ENCODE measurements around the gene PBRM1.
"Not testable (repeated sequence)": the region's sequence is repeated elsewhere in the genome, so short reads cannot be mapped to it uniquely, and the experiment has no call there.

PBRM1 gene

DNA sequence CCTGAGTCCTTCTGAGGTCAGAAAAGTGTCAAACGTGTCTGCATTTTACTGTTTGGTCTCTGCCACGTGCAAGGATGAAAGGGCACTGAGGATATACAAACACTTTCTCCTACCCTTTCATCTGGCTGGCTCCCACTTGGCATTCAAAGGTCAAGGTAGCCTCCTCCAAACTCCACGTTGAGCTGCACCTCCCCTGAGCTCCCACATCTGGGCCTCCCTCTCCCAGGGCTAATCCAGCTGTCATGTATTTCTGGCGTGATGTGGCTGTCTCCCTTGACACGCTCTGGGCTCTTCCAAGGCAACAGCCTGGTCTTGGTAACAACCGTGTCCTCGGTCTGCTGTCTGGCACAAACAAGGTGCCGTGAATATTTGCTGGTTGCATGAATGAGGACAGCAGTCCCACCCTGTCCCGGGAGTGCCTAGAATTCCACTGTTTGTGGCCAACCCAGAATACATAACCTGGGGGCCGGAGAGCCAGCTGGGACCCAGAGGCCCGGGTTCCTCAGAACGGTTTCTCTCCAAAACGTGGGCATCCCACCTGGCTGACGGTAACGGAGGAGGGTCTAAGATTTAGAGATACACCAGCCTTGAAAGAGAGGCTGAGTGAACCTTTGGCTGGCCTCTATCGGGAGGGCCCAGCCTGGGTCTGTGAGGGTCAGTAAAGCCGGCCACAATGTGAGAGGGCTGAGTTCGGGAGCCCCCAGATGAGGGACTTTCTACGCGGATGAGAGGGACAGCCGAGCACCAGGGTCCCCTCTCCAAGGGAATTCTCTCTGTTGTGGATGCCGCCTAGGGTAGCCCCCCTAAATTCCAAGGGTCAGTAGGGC, 19.1 kb upstream of the PBRM1 start:
- no peak for DNase-seq (ENCODE audit: low spot score)

DNA sequence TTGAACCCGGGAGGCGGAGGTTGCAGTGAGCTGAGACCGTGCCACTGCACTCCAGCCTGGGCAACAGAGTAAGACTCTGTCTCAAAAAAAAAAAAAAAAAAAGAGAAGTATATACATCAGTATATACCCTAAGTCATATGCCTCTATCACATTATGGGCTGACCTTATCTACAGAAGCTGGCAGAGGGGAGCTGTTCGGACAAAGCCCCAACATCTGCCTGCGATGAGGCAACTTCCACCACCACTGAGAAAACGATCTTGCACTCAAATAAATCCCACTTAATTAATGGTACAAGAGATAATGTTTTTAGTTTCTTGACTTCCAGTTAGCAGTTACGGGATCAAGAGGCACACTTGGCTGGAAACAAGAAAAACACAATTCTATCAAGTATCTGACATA, 17.6 kb upstream of the PBRM1 start:
- DNase-seq (ENCODE audit: low spot score), result no peak

DNA sequence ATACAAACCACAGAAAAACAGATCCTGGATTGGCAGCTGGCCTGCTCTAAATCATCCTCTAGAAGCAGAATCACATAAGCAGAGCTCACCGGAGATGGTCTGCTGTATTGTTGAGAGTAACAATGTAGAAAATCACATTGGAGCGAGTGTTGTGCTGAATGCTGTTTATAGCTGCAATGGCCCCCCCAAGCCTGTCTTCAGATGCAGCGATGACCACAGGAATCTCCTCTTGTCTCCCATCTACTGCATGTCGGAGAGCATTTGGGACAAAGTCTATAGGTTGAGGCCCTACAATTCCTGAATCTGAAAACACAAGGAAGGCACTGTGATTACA, 11.9 kb upstream of the PBRM1 start:
- no peak for DNase-seq (ENCODE audit: low spot score)

DNA sequence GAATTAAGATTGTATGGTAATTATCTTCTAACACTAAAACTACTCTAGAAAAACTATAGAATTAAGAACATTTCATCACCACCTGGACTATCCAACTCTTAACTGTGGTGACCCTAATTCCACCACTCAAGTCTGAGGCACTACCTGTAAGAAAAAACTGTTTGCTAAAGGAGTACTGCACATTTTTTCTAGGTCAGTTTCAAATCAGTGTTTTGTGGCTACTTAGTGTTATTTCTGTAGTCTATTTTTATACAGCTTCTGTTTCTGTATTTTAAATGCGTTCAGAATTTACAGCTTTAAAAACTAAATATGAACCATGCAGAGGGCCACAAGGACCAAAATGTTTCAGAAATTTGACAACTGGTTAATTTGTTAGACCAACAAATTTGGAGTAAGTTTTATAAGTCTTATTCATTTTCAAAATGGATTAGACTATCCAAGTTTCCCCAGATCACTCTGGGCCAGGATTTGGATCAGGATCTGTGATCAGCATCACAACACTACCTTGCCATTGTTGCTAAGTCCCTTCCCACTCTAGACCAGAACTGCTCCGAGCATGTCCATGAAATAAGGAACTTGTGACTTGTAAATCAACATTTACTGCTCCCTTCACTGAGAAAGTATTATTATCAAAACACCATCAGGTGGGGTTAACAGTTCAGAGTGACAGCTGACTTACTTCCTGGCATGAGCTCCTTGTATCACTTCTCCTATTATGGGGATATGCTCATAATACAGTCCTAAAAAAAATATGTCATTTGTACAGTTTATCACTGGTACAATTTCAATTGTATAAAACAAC, 11.3 kb upstream of the PBRM1 start:
- no peak for DNase-seq (ENCODE audit: low spot score)

DNA sequence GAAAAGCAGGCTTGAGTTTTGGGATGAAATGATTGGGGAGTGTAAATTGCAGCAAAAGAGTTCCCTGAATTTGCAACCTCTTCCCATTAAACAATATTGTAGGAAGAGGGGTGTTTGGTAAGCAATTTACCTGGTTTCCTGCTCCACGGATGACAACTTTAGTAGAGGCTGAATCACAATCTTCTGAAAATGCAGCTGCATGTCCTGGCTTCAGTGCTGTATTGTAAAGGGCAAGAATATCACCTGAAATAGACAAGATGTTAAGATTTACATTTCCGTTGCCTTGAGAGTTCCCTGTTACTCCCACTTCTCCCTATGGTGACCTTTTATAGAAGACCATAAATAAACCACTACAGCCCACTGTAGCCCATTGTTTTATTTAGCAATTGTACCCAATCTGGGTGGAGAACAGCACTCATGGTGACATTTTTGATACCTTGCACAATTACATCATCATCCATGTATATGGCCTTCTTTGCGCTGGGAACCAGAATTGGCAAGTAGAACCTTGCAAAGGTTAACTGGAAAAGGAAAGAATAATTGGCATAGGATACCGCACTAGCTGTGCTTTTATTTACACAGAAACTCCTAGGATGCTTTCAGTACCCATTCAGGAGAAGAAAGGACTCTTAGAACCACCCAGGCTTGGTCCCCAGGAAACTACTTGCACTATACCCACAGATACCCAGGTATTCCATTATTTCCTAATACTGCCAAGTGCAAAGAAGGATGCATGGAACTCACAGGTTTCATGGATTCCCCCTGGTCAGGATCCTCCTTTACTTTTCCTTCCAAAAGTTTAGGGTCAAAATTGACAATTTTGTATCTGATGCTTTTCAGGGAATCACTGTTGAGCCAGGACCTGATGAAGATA, 10.3 kb upstream of the PBRM1 start:
- DNase-seq (ENCODE audit: low spot score), result no peak

- DNase-seq (ENCODE audit: low spot score), result no peak
Observed at GRCh38 chr3:52694528-52695189, 8.9 kb upstream of the PBRM1 start.

- DNase-seq (ENCODE audit: low spot score), result no peak
Observed at GRCh38 chr3:52693071-52693470, 7.4 kb upstream of the PBRM1 start.

- no peak for DNase-seq (ENCODE audit: low spot score)
Observed at GRCh38 chr3:52690560-52690959, 4.8 kb upstream of the PBRM1 start.

GRCh38 chr3:52689151-52689550, 3.4 kb upstream of the PBRM1 start:
- DNase-seq (ENCODE audit: low spot score), result no peak

DNA sequence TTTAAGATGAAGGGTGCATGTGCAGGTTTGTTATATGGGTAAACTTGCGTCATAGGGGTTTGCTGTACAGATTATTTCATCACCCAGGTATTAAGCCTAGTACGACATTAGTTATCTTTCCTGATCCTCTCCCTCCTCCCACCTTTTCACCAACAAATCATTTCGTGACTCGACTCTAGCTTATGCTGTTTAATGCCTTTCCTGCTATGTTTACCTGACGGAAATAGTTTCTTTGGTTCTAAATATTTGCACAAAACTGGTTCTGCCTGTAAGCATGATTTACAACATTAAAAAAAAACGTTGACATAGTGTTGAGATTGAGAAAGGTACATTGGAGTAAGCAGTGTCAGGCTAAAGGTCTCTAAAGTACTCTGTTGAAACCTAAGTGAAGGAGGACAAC, 2.6 kb upstream of the PBRM1 start:
- DNase-seq (ENCODE audit: low spot score), result no peak

DNA sequence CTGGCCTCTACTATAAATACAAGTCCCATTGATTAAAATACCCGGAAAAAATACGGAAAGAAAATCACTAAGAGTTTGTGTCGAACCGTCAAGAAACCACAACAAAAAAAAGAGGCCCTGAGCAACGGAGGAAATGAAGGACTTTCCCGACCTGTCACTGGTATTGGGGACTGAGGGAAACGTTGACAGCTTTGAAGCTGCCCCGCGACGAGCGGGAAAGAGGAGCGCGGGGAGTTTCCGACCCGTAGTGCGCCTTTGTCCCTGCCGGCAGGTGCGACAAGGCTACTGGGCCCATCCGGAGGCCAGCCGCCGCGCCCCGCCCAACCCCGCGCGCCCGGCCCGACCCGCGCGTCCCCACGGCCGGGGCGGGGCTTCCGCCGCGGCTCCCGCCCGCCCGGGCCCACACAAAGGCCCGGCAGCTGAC, 416 bp downstream of the PBRM1 start:
- peak; percentile 69 for DNase-seq (ENCODE audit: low spot score)

DNA sequence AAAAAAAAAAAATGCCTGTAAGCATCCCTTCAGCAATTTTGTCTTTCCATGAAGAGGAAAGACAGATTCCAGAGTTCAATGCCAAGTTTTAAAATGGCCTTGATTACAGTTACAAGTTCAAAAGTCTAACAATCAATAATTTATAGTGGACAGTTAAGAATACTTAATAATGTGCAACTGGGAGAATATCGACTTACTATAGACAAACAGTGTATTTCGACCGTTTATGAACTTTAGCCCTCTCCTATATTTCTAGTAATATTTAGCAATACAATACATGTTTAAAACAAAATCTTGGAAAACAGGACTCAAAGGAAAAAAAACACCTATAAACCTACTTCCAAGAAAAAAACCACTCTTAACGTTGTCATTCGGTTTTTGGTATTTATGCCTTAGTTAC, 1.5 kb downstream of the PBRM1 start:
- DNase-seq (ENCODE audit: low spot score), result no peak

DNA sequence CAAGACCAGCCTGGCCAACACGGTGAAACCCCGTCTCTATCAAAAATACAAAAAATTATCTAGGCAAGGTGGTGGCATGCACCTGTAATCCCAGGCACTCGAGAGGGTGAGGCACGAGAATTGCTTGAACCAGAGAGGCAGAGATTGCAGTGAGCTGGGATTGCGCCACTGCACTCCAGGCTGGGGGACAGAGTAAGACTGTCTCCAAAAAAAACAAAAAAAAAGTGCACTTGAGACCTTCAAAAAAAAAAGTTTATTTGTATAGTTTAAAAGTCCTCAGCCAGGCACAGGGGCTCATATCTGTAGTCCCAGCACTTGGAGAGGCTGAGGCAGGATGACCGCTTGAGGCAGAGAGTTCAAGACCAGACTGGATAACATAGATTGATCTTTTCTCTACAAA, 2.1 kb downstream of the PBRM1 start:
- DNase-seq (ENCODE audit: low spot score), result no peak

DNA sequence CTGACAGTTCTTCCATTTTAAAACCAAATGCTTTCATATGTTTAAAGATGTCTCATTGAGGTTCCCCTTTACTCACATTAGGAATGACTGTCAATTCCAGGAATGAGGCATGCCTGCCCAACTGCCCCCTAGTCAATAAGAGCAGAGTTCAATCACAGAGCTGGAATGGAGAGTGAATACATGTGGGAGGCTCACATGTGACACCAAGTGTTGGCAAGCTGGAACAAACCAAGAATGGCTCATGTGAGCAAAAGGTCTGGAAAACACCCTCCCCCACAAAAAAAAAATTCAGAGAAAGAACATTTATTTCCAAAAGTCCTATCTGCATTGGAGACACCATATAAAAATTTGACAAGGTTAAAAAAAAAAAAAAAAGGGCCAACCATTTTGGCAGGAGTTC, 3.7 kb downstream of the PBRM1 start:
- DNase-seq (ENCODE audit: low spot score), result peak; percentile 12

DNA sequence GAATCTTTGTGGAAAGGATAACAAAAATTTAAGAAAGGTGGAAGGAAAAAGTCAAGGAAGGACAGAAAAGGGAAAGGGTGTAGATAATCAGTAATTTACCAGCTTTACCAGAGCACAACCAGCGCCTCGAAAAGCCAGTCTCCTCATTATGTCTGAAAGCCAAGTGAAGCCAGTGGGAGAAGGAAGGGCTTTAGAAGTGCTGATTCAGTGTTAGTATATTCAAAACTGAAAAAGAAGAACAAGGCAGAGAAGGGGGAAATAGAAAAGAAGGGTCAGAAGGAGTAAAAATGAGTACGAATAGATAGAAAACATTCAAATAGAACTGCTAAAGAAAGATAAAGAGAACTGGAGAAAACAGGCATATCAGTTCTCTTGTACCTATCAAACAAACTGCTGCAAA, 4.1 kb downstream of the PBRM1 start:
- DNase-seq (ENCODE audit: low spot score), result no peak

DNA sequence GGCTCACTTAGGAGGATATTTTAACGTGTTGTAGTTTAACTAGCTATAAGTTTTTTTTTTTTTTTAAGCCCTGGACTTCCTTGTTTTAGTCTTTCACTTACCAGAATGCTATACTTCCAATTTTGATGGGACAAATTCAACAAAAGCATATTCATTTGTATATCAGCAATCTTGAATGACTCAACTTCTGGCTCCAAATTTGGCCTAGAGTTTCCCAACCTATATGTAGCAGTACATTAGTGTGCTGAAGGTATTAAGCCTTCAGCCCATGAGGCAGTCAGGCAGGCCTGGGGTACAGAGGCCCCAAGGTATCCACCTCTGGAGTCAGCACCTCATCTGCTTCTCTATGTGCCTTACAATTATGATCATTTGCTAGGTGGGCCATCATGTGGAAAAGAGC, 5.9 kb downstream of the PBRM1 start:
- DNase-seq (ENCODE audit: low spot score), result no peak

DNA sequence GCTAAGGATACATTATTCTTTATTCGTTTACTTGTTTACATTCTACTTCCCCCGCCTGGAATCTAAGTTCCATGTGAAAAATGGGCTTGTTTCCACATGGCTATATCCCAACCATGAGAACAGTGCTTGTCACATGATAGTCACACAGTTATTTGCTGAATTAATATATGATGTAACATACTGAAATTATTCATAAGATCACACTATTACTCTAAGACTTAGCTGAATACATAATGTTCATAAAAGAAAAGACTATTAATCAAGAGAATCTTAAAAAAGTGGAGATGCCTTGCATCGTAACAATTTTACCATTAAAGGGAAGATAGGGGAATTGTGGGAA, 6.5 kb downstream of the PBRM1 start:
- DNase-seq (ENCODE audit: low spot score), result no peak

- no peak for DNase-seq (ENCODE audit: low spot score)
Observed at GRCh38 chr3:52678265-52679198, 7.2 kb downstream of the PBRM1 start.

DNA sequence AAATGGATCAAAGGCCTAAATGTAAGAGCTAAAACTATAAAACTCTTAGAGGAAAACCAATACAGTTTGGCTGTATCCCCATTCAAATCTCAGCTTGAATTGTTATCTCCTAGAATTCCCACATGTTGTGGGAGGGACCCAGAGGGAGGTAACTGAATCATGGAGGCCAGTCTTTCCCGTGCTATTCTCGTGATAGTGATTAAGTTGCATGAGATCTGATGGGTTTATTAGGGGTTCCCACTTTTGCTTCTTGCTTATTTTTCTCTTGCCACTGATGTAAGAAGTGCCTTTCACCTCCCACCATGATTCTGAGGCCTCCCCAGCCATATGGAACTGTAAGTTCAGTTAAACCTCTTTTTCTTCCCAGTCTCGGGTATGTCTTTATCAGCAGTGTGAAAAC, 9.5 kb downstream of the PBRM1 start:
- not testable (repeated sequence) for DNase-seq (ENCODE audit: low spot score)

- no peak for DNase-seq (ENCODE audit: low spot score)
Observed at GRCh38 chr3:52671676-52672075, 14.0 kb downstream of the PBRM1 start.
